Measurements from ENCODE around the gene DYSF.

Gene DYSF

GRCh38 chr2:71546777-71547281, 93.5 kb downstream of the DYSF start:
- DNase-seq (ENCODE audit: low read depth, low spot score): no peak
- no peak overlapping the region for H3K4me3 ChIP-seq (ENCODE audit: low read depth, low read length)
- TF ChIP-seq, protein P1, sequence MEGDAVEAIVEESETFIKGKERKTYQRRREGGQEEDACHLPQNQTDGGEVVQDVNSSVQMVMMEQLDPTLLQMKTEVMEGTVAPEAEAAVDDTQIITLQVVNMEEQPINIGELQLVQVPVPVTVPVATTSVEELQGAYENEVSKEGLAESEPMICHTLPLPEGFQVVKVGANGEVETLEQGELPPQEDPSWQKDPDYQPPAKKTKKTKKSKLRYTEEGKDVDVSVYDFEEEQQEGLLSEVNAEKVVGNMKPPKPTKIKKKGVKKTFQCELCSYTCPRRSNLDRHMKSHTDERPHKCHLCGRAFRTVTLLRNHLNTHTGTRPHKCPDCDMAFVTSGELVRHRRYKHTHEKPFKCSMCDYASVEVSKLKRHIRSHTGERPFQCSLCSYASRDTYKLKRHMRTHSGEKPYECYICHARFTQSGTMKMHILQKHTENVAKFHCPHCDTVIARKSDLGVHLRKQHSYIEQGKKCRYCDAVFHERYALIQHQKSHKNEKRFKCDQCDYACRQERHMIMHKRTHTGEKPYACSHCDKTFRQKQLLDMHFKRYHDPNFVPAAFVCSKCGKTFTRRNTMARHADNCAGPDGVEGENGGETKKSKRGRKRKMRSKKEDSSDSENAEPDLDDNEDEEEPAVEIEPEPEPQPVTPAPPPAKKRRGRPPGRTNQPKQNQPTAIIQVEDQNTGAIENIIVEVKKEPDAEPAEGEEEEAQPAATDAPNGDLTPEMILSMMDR (IDR thresholded peaks at IDR 0.05; ENCODE audit: insufficient read depth, low read length, missing control alignments): no peak
- ChIA-PET POLR2A (no interaction called here), CTCF (interaction anchor here (0.9 to 13.4 kb wide), 17 partner anchors 8 to 1341 kb away, joined by 3 to 226 read pairs (median 9); partner anchors contain the start of genes CYP26B1 and SPR)

DNA sequence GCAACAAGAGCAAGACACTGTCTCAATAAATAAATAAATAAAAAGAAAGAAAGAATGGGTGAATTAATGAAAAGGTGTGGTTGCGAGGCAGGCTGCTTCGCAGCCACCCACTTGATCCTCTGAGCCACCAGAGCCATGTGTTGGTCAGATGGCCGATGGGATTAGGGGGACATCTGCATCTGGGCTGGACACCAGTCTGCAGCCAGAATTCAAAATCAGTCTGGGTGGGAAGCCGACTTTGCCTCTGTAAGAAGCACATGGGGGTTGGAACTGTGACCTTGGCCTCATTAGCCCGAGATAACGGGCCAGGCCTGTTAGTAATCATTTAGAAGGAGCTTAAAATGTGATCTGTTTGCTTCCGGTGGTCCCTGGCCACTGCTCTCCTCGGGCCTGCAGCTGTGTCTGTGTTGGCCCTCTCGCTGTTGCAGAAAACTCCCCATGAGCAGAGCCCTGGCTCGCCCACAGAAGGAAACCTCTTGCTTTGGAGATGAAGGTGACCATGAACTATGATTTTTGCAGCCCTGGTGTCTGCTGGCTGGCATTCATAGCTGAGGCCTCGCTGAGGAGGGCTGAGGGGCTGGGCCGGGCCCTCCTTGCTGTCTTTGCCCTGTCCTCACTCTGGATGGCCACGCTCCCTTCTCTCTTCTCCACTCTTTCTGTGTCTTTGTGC, 94.4 kb downstream of the DYSF start:
- no peak overlapping the region for H3K4me3 ChIP-seq (ENCODE audit: low read depth, low read length)
- ChIA-PET POLR2A (no interaction called here), CTCF (interaction anchor here (0.6 to 13.4 kb wide), 26 partner anchors 7 to 1340 kb away, joined by 3 to 226 read pairs (median 4); partner anchors contain the start of genes CYP26B1 and SPR)
- TF ChIP-seq, protein P1 (IDR thresholded peaks at IDR 0.05; ENCODE audit: insufficient read depth, low read length, missing control alignments): no peak
- DNase-seq (ENCODE audit: low read depth, low spot score): no peak

- TF ChIP-seq, protein P1 (IDR thresholded peaks at IDR 0.05; ENCODE audit: insufficient read depth, low read length, missing control alignments): peak; percentile 82
- POLR2A ChIA-PET: no interaction called here
- CTCF ChIA-PET: interaction anchor here (0.6 to 13.4 kb wide), 25 partner anchors 9 to 1339 kb away, joined by 3 to 226 read pairs (median 4); partner anchors contain the start of genes CYP26B1 and SPR
These were observed 95.5 kb downstream of the DYSF start for GRCh38 chr2:71548646-71549425.

DNA sequence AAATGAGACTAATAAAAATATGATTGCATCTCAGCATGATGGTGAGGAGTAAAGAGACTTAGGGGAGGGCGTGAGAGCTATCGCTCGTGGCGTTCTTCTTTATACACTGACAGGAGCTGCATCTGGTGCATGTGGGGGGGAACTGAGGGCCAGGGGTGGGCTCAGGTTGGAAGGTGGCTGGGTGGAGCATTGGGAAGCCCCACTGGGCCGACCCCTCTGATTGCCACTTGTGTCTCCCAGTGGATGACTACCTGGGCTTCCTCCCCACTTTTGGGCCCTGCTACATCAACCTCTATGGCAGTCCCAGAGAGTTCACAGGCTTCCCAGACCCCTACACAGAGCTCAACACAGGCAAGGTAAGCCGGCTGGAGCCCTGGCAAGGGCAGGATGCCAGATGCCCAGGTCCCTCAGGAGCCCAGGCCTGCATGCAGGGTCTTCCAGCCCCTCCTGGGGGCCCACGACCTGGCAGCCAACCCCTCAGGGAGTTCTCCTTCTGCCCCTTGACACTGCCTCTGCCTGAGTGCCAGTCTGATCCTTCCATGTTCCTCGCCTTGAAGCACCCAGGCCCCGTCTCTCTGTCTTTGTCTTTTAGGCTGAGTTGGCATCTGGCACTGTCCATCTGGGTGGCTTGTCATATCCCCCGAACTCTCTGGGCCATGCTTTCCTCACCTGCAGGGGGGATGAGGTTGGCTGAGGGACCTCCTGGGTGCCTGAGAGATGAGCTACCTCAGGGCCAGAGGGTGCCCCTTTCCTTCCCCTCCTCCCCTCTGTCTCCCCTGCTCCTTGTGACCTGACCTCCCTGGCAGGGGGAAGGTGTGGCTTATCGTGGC, 97.7 kb downstream of the DYSF start:
- no peak overlapping the region for H3K4me3 ChIP-seq (ENCODE audit: low read depth, low read length)
- TF ChIP-seq, protein P1 (IDR thresholded peaks at IDR 0.05; ENCODE audit: insufficient read depth, low read length, missing control alignments): no peak
- DNase-seq (ENCODE audit: low read depth, low spot score): no peak
- POLR2A ChIA-PET: no interaction called here
- CTCF ChIA-PET: interaction anchor here (1.3 to 13.4 kb wide), 5 partner anchors 7 to 1029 kb away, joined by 3 to 226 read pairs (median 42); partner anchors contain the start of gene CYP26B1

More at GRCh38 chr2:71548646-71549425, 95.5 kb downstream of the DYSF start:
- no peak for DNase-seq (ENCODE audit: low read depth, low spot score)
- no peak overlapping the region for H3K4me3 ChIP-seq (ENCODE audit: low read depth, low read length)

DNA sequence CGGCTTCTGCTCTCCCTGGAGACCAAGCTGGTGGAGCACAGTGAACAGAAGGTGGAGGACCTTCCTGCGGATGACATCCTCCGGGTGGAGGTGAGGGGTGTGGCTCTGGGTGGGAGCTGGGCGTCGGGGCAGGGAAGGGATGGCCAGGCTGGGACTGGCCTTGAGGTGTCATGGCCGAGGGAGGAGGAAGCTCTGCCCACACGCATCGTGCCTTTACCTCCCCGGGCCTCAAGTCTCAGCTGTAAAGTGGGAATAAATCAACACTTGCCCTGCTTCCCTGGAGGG, 98.2 kb downstream of the DYSF start:
- ChIA-PET CTCF (interaction anchor here (1.3 to 13.4 kb wide), 5 partner anchors 248 to 1194 kb away, joined by 3 to 226 read pairs (median 10); partner anchors contain the start of gene CYP26B1), POLR2A (no interaction called here)
- DNase-seq (ENCODE audit: low read depth, low spot score): no peak
- TF ChIP-seq, protein P1 (IDR thresholded peaks at IDR 0.05; ENCODE audit: insufficient read depth, low read length, missing control alignments): no peak
- no peak overlapping the region for H3K4me3 ChIP-seq (ENCODE audit: low read depth, low read length)

Data from AG04449 (cell line).